Measurements from ENCODE around the gene GPATCH2L.

DNA sequence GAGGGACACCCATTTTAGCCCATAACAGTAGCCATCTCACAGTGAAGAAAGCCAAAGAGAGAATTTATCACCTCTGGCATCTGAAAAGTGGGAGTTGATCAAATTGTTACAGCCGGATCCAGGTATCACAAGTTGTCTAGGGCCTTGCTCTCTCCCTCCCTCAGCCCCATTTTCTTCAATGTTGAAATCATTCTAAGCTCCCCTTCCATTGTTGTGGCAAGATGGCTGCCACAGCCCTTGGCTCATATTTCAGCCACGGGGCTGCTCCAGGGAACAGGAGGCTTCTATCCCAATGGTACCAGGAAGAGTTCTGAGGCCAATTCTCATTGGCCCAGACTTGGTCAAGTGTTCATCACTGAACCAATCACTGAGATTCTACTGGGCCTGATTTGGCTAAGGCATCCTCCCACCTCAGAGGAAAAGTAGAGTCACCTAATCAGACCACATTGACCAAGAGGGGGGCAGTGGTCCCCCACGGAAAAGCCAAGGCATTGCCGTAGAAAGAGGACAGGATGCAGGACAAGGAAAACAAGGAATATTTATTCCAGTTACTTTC lies 106.2 kb downstream of the GPATCH2L start:
- TF ChIP-seq, protein P1, sequence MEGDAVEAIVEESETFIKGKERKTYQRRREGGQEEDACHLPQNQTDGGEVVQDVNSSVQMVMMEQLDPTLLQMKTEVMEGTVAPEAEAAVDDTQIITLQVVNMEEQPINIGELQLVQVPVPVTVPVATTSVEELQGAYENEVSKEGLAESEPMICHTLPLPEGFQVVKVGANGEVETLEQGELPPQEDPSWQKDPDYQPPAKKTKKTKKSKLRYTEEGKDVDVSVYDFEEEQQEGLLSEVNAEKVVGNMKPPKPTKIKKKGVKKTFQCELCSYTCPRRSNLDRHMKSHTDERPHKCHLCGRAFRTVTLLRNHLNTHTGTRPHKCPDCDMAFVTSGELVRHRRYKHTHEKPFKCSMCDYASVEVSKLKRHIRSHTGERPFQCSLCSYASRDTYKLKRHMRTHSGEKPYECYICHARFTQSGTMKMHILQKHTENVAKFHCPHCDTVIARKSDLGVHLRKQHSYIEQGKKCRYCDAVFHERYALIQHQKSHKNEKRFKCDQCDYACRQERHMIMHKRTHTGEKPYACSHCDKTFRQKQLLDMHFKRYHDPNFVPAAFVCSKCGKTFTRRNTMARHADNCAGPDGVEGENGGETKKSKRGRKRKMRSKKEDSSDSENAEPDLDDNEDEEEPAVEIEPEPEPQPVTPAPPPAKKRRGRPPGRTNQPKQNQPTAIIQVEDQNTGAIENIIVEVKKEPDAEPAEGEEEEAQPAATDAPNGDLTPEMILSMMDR (tag by site-specific recombination; IDR thresholded peaks at IDR 0.05): no peak
- TF ChIP-seq ZNF629 (tag by site-specific recombination; IDR thresholded peaks at IDR 0.05) (no peak), ZNF768 (tag by site-specific recombination; IDR thresholded peaks at IDR 0.05) (no peak), WT1 (tag by site-specific recombination; IDR thresholded peaks at IDR 0.05) (no peak), ZNF791 (tag by site-specific recombination; IDR thresholded peaks at IDR 0.05) (no peak), ZNF2 (tag by site-specific recombination; IDR thresholded peaks at IDR 0.05) (no peak), ZNF114 (tag by site-specific recombination; IDR thresholded peaks at IDR 0.05) (no peak), ZNF174 (tag by site-specific recombination; IDR thresholded peaks at IDR 0.05) (no peak), ZNF776 (tag by site-specific recombination; IDR thresholded peaks at IDR 0.05; ENCODE audit: borderline replicate concordance) (no peak), TRIM28 (IDR thresholded peaks at IDR 0.05; ENCODE audit: borderline replicate concordance, low read length) (no peak)
